HG03460 (cell line): ENCODE results near the gene LTK.

Experiments used
- ATAC-seq: cut with Tn5 transposase; IDR thresholded peaks from one replicate; pipeline ENCODE4 v1.9.1; 2021; ENCODE audit not compliant: unreplicated experiment

Gene LTK

GRCh38 chr15:41535544-41535943, 21.9 kb upstream of the LTK start:
- ATAC-seq = no peak

GRCh38 chr15:41530363-41530956, 16.8 kb upstream of the LTK start:
- no peak for ATAC-seq

GRCh38 chr15:41523097-41523496, 9.5 kb upstream of the LTK start:
- ATAC-seq = no peak

GRCh38 chr15:41521614-41522013, 8.0 kb upstream of the LTK start:
- ATAC-seq = no peak

- ATAC-seq = no peak
Observed at GRCh38 chr15:41520636-41521035, 7.0 kb upstream of the LTK start.

GRCh38 chr15:41517895-41518449, 4.3 kb upstream of the LTK start:
- no peak for ATAC-seq

GRCh38 chr15:41512940-41513505, 604 bp downstream of the LTK start:
- peak; percentile 55 for ATAC-seq

GRCh38 chr15:41512512-41512939, 1.1 kb downstream of the LTK start:
- no peak for ATAC-seq

GRCh38 chr15:41511899-41512369, 1.7 kb downstream of the LTK start:
- ATAC-seq = no peak

- no peak for ATAC-seq
Observed at GRCh38 chr15:41511331-41511898, 2.2 kb downstream of the LTK start.

- ATAC-seq = no peak
Observed at GRCh38 chr15:41510728-41511127, 2.9 kb downstream of the LTK start.

- ATAC-seq = no peak
Observed at GRCh38 chr15:41507820-41508290, 5.8 kb downstream of the LTK start.

- no peak for ATAC-seq
Observed at GRCh38 chr15:41506796-41507341, 6.8 kb downstream of the LTK start.

GRCh38 chr15:41505776-41506175, 7.9 kb downstream of the LTK start:
- ATAC-seq = no peak

- no peak for ATAC-seq
Observed at GRCh38 chr15:41504751-41505492, 8.7 kb downstream of the LTK start.

- ATAC-seq = no peak
Observed at GRCh38 chr15:41503669-41504010, 10.0 kb downstream of the LTK start.

GRCh38 chr15:41502795-41503668, 10.6 kb downstream of the LTK start:
- ATAC-seq = no peak

- no peak for ATAC-seq
Observed at GRCh38 chr15:41501931-41502794, 11.5 kb downstream of the LTK start.

- no peak for ATAC-seq
Observed at GRCh38 chr15:41501191-41501917, 12.3 kb downstream of the LTK start.
